B cell (primary cell): ENCODE data around the gene CCDC74B.
"Not testable (repeated sequence)": the region's sequence is repeated elsewhere in the genome, so short reads cannot be mapped to it uniquely, and the experiment has no call there.

ENCODE experiments used
- CTCF ChIP-seq: fragments of 200-600 bp; IDR thresholded peaks from one replicate; pipeline ENCODE4 v1.8.0; 2022; ENCODE audit warnings: antibody characterized with exemption, mild to moderate bottlenecking
- EZH2 ChIP-seq: IDR thresholded peaks from 2 replicates; pipeline ENCODE4 v1.6.1; 2012; ENCODE audit warnings: borderline replicate concordance, low read depth, mild to moderate bottlenecking, moderate library complexity, low read length; ENCODE audit not compliant: insufficient read depth, poor library complexity, severe bottlenecking

GRCh38 chr2:130155956-130156623 lies 11.2 kb upstream of the CCDC74B start:
- peak; percentile 64 for TF ChIP-seq CTCF
- TF ChIP-seq EZH2 = not testable (repeated sequence)
